Colonic mucosa (tissue), 4 donors: ENCODE results near the gene PGBD4. TPM values are rescaled to one million over a fixed set of nuclear protein-coding genes. Genes with fewer than 3 reads are reported as not detected.

ENCODE experiments used
- DNase-seq: peaks from one replicate; pipeline ENCODE4 v3.0.0-alpha.2; 2020
- H3K27ac ChIP-seq: fragments of 200-600 bp; one replicate; pipeline ENCODE4 v1.8.0; 2021
- H3K27me3 ChIP-seq: fragments of 200-600 bp; one replicate; pipeline ENCODE4 v1.8.0; 2021
- H3K36me3 ChIP-seq: fragments of 200-600 bp; one replicate; pipeline ENCODE4 v1.8.0; 2021
- H3K4me1 ChIP-seq: fragments of 200-600 bp; one replicate; pipeline ENCODE4 v1.8.0; 2021; ENCODE audit warnings: mild to moderate bottlenecking
- H3K4me3 ChIP-seq: fragments of 200-600 bp; one replicate; pipeline ENCODE4 v1.8.0; 2021
- H3K9ac ChIP-seq, 2 donors: one replicate each; pipeline ENCODE4 v1.7.0; 2013; ENCODE audit warnings: control low read depth in 2 of 2, low read depth in 2 of 2, low read length in 2 of 2
- H3K9me3 ChIP-seq: fragments of 200-600 bp; one replicate; pipeline ENCODE4 v1.8.0; 2021
- intact Hi-C: fragments of 100-400 bp; cut with DNase I; formaldehyde crosslinking; loops from one replicate; pipeline ENCODE4 v1.14.1; 2022
- total RNA-seq, 2 donors: library from RNA; stranded (reverse); fragmentation: NEBNext Ultra II Directional in 1 of 2; extraction: Animal tissue kit (Norgen Biotek cat#: 25700) in 1 of 2; gene quantifications; one replicate each; pipeline ENCODE4 v1.2.1, GENCODE V29; 2021
- TF ChIP-seq, protein P1 (sequence below): fragments of 200-600 bp; IDR thresholded peaks from one replicate; pipeline ENCODE4 v1.8.0; 2022; ENCODE audit warnings: antibody characterized with exemption, mild to moderate bottlenecking
- donor health status: healthy.
- donor health status: DM: no; HTN: no; CAD: no.
- donor health status: DM: no; HTN: no; CAD: no.

The PGBD4 gene
- 1 to 10 TPM in 1 of 2 donors, under 1 TPM in 1; 0.69 to 1.3 TPM for total RNA-seq

DNA sequence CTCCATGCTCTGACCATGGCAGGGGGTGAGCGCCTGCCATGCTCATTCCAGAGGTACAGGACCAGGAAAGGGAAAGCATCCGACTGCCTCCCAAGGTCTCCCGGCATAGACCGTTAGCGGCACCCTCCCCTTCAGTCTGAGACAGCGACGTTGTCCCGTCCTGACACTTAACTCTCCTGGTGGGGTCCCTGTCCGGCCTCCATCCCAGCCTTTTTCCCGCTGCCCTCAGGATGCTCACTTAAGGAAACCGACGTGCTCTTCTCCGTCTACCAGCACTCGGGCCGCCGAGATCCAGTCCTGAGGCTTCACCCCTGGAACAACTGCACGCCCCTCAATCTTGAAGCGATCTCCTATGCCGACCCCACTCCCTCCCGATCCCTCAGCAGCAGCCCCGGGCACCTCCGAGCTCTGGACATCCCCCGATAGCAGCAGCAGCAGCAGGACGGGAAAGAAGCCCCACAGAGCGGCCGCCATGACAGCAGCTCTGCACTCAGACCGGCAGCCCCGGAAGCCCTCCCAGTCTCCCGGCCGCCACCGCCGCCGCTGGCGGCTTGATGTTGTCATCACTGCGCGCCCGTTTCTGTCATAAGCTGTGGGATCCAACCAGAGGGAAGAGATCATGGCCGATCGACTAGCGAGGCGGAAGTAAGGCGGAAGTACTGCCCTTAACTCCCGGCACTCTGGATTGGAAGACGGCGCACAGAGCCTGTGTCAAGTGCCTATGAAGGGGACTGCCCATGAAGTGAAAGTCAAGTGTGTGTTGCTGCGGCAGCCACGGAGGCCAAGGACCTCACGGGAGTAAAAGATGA, at the start of gene PGBD4, which contains the start of gene EMC7:
PGBD4 (plus strand) TSS at position 718 of the 809 bp plus-strand sequence. CDS start 449 bp downstream, outside the sequence.
EMC7 (minus strand) TSS at position 497 of the 809 bp plus-strand sequence; CDS start at position 474, 23 bp downstream.
- Histone ChIP-seq H3K9ac (peak within 1 kb of the TSS; percentile 86 to 88), H3K9me3 (no peaks in the 10 kb centered on the region), H3K27me3 (no peaks in the 10 kb centered on the region), H3K4me3 (peak within 1 kb of the TSS; percentile 90), H3K27ac (peak within 1 kb of the TSS; percentile 82), H3K36me3 (no peaks in the 10 kb centered on the region), H3K4me1 (peaks cover 12% of the 10 kb centered on the region)
- intact Hi-C loops: loop anchor here (2.0 kb wide), 1 partner anchor 123 kb away; the partner anchor contains the start of gene EMC4
- peak; percentile 99 for DNase-seq
- TF ChIP-seq, protein P1, sequence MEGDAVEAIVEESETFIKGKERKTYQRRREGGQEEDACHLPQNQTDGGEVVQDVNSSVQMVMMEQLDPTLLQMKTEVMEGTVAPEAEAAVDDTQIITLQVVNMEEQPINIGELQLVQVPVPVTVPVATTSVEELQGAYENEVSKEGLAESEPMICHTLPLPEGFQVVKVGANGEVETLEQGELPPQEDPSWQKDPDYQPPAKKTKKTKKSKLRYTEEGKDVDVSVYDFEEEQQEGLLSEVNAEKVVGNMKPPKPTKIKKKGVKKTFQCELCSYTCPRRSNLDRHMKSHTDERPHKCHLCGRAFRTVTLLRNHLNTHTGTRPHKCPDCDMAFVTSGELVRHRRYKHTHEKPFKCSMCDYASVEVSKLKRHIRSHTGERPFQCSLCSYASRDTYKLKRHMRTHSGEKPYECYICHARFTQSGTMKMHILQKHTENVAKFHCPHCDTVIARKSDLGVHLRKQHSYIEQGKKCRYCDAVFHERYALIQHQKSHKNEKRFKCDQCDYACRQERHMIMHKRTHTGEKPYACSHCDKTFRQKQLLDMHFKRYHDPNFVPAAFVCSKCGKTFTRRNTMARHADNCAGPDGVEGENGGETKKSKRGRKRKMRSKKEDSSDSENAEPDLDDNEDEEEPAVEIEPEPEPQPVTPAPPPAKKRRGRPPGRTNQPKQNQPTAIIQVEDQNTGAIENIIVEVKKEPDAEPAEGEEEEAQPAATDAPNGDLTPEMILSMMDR: no peak

- intact Hi-C loops: no loop called here
- H3K9me3 ChIP-seq: no peaks in the 10 kb centered on the region
- no peaks in the 10 kb centered on the region for H3K4me1 ChIP-seq
- TF ChIP-seq, protein P1: no peak
- no peaks in the 10 kb centered on the region for H3K36me3 ChIP-seq
- H3K27ac ChIP-seq: no peak overlapping the region
- no peak overlapping the region for H3K9ac ChIP-seq
- no peak overlapping the region for H3K4me3 ChIP-seq
- DNase-seq: no peak
- H3K27me3 ChIP-seq: no peaks in the 10 kb centered on the region
These were observed 47.7 kb upstream of the PGBD4 start for GRCh38 chr15:34054081-34054707.

- H3K27me3 ChIP-seq: no peaks in the 10 kb centered on the region
- H3K9ac ChIP-seq: no peak overlapping the region
- DNase-seq: no peak
- H3K4me3 ChIP-seq: no peak overlapping the region
- H3K9me3 ChIP-seq: no peaks in the 10 kb centered on the region
- TF ChIP-seq, protein P1: no peak
- no peaks in the 10 kb centered on the region for H3K4me1 ChIP-seq
- intact Hi-C loops: no loop called here
- H3K27ac ChIP-seq: no peak overlapping the region
- H3K36me3 ChIP-seq: no peaks in the 10 kb centered on the region
These were observed 45.9 kb upstream of the PGBD4 start for GRCh38 chr15:34055868-34056595.

- TF ChIP-seq, protein P1: no peak
- no peaks in the 10 kb centered on the region for H3K9me3 ChIP-seq
- no peak overlapping the region for H3K27ac ChIP-seq
- H3K4me1 ChIP-seq: no peaks in the 10 kb centered on the region
- H3K27me3 ChIP-seq: no peaks in the 10 kb centered on the region
- H3K36me3 ChIP-seq: no peaks in the 10 kb centered on the region
- no peak overlapping the region for H3K4me3 ChIP-seq
- no peak for DNase-seq
- intact Hi-C loops: no loop called here
- H3K9ac ChIP-seq: no peak overlapping the region
These were observed 45.0 kb upstream of the PGBD4 start for GRCh38 chr15:34056911-34057310.

- Histone ChIP-seq H3K4me1 (no peaks in the 10 kb centered on the region), H3K4me3 (no peak overlapping the region), H3K27ac (no peak overlapping the region), H3K9me3 (no peaks in the 10 kb centered on the region), H3K27me3 (no peaks in the 10 kb centered on the region), H3K36me3 (no peaks in the 10 kb centered on the region), H3K9ac (no peak overlapping the region)
- DNase-seq: no peak
- intact Hi-C loops: no loop called here
- TF ChIP-seq, protein P1: no peak
These were observed 42.4 kb upstream of the PGBD4 start for GRCh38 chr15:34059476-34059875.
